Gastrocnemius medialis (tissue), 4 donors: Measurements from ENCODE around the gene TMEM43. TPM values are rescaled to one million over a fixed set of nuclear protein-coding genes. Genes with fewer than 3 reads are reported as not detected.

Experiments
- ATAC-seq, 2 donors: fragments of 150-250 bp; one replicate each; pipeline ENCODE4 v1.9.1; 2016
- DNase-seq, 2 donors: peaks; one replicate each; pipeline ENCODE4 v3.0.0-alpha.2; 2019
- H3K27ac ChIP-seq, 4 donors: fragments of 200-600 bp; sonication (generic); 1 replicate in 1 of 4; 2 replicates in 3 of 4; pipeline ENCODE4 v1.5.1; 2016 to 2018; ENCODE audit warnings: mild to moderate bottlenecking in 2 of 4, moderate library complexity in 1 of 4
- H3K27me3 ChIP-seq, 3 donors: fragments of 200-600 bp; sonication (generic) in 2 of 3; 1 replicate in 1 of 3; 2 replicates in 2 of 3; pipeline versions ENCODE4 v1.5.1 to v1.6.0; 2016 to 2019; ENCODE audit warnings: mild to moderate bottlenecking in 1 of 3, moderate library complexity in 1 of 3
- H3K36me3 ChIP-seq, 2 donors: fragments of 200-600 bp; sonication (generic) in 1 of 2; one replicate each; pipeline ENCODE4 v1.5.1; 2017 to 2018
- H3K4me1 ChIP-seq, 2 donors: fragments of 200-600 bp; sonication (generic) in 1 of 2; one replicate each; pipeline ENCODE4 v1.5.1; 2016 to 2017; ENCODE audit warnings: mild to moderate bottlenecking in 2 of 2
- H3K4me3 ChIP-seq, 4 donors: fragments of 200-600 bp; sonication (generic) in 3 of 4; 1 replicate in 1 of 4; 2 replicates in 3 of 4; pipeline ENCODE4 v1.5.1; 2016 to 2019; ENCODE audit warnings: mild to moderate bottlenecking in 2 of 4
- H3K9me3 ChIP-seq, 3 donors: fragments of 200-600 bp; sonication (generic) in 2 of 3; 1 replicate in 1 of 3; 2 replicates in 2 of 3; pipeline ENCODE4 v1.5.1; 2016 to 2019
- POLR2A ChIP-seq, 2 donors: fragments of 450-650 bp; IDR thresholded peaks; one replicate each; pipeline ENCODE4 v1.6.1; 2017; ENCODE audit warnings: antibody characterized with exemption in 2 of 2, mild to moderate bottlenecking in 2 of 2, moderate library complexity in 2 of 2
- in situ Hi-C, 4 donors: fragments of 200-750 bp; cut with MboI; loops; one replicate each; pipeline versions ENCODE4 v1.15.0 to v1.8.0; 2017; ENCODE audit warnings: low sequenced_read_pairs in 4 of 4
- intact Hi-C: fragments of 100-400 bp; cut with DNase I; formaldehyde crosslinking; loops from one replicate; pipeline ENCODE4 v1.15.1; 2023; ENCODE audit warnings: low total_unique reads
- total RNA-seq, 4 donors: library from RNA; depleted of rRNA; stranded (reverse); fragments of >200 nt; gene quantifications; one replicate each; pipeline versions ENCODE4 v1.1.0 to v1.2.3, GENCODE V29; 2016
- TF ChIP-seq, protein P1 (sequence below), 5 experiments: fragments of 450-650 bp in 3 of 5; fragments of 200-600 bp in 2 of 5; sonication (generic) in 2 of 5; IDR thresholded peaks in 4 of 5; conservative IDR thresholded peaks in 1 of 5; 1 replicate in 4 of 5; 2 replicates in 1 of 5; pipeline ENCODE4 v1.5.1; 2016 to 2019; ENCODE audit warnings: antibody characterized with exemption in 5 of 5, mild to moderate bottlenecking in 3 of 5, moderate library complexity in 3 of 5

Gene TMEM43
- total RNA-seq, 4 donors from 2014 or later = 68.2 to 128 (median 78.6) TPM

DNA sequence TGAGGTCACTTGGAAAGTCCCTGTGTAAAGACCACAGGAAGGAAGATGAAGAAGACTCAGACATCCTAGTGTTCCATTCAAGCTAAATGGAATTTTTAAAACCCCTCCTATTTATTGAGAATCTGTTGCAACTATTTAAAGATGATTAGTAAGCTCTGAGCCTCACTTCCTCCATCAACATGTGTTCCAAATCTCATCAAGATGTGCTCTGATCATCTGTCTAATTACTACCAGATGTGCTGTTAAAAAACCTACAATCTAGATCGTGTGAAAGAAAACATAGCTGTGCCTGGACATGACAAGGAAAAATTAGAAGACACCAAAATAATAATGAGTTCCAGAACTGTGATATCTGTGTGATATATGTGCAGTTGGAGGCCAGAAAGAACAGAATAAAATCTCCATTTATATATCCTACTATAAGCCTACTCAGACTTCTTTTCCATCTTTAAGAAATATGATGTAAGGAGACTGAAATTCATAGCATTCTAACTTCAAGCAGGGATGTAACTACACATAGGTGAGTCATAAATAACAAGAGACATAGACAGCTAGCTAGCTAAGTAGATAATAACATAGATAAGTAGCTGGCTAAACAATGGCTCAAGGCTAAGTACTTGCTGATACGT is 45.8 kb downstream of the TMEM43 start:
- in situ Hi-C loops = no loop called here
- peaks cover 0 to 69% of the 10 kb centered on the region in 2 donors for H3K36me3 ChIP-seq
- peaks cover 3 to 32% of the 10 kb centered on the region in 2 donors for H3K4me1 ChIP-seq
- no peak for DNase-seq
- no peaks in the 10 kb centered on the region for H3K27me3 ChIP-seq
- no peak overlapping the region for H3K27ac ChIP-seq
- intact Hi-C loops = no loop called here
- TF ChIP-seq POLR2A (IDR thresholded peaks at IDR 0.05) = no peak
- TF ChIP-seq, protein P1, sequence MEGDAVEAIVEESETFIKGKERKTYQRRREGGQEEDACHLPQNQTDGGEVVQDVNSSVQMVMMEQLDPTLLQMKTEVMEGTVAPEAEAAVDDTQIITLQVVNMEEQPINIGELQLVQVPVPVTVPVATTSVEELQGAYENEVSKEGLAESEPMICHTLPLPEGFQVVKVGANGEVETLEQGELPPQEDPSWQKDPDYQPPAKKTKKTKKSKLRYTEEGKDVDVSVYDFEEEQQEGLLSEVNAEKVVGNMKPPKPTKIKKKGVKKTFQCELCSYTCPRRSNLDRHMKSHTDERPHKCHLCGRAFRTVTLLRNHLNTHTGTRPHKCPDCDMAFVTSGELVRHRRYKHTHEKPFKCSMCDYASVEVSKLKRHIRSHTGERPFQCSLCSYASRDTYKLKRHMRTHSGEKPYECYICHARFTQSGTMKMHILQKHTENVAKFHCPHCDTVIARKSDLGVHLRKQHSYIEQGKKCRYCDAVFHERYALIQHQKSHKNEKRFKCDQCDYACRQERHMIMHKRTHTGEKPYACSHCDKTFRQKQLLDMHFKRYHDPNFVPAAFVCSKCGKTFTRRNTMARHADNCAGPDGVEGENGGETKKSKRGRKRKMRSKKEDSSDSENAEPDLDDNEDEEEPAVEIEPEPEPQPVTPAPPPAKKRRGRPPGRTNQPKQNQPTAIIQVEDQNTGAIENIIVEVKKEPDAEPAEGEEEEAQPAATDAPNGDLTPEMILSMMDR (IDR thresholded peaks at IDR 0.05 in 4 of 5, conservative IDR thresholded peaks at IDR 0.05 in 1 of 5) = no peak
- no peaks in the 10 kb centered on the region for H3K9me3 ChIP-seq
- no peak for ATAC-seq
- no peak overlapping the region for H3K4me3 ChIP-seq

DNA sequence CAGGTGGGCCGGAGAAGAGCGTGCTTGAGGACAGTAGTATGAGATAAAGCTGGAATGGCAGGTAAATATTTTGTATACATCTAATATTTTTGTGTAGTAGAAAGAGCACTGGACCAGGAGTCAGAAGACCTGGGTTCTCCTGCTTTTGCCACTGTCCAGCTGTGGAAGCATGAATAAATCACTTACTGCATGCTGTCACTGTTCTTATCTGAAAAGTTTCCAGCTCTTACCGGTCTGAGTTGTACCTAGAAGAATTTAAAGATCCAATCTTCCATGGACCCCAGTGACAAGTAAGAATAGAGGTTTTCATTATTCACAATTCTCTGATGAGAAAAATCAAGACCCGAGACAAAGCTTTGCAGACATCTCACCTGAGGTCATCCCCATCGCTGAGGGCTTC is 47.6 kb downstream of the TMEM43 start:
- H3K4me3 ChIP-seq = no peak overlapping the region
- intact Hi-C loops = no loop called here
- DNase-seq (no peak), ATAC-seq (no peak)
- TF ChIP-seq POLR2A (IDR thresholded peaks at IDR 0.05) = no peak
- TF ChIP-seq, protein P1 (IDR thresholded peaks at IDR 0.05 in 4 of 5, conservative IDR thresholded peaks at IDR 0.05 in 1 of 5) = no peak
- peaks cover 0 to 54% of the 10 kb centered on the region in 2 donors for H3K36me3 ChIP-seq
- H3K4me1 ChIP-seq = peaks cover 18 to 33% of the 10 kb centered on the region in 2 donors
- no peaks in the 10 kb centered on the region for H3K27me3 ChIP-seq
- H3K9me3 ChIP-seq = no peaks in the 10 kb centered on the region
- in situ Hi-C loops = no loop called here
- H3K27ac ChIP-seq = no peak overlapping the region

DNA sequence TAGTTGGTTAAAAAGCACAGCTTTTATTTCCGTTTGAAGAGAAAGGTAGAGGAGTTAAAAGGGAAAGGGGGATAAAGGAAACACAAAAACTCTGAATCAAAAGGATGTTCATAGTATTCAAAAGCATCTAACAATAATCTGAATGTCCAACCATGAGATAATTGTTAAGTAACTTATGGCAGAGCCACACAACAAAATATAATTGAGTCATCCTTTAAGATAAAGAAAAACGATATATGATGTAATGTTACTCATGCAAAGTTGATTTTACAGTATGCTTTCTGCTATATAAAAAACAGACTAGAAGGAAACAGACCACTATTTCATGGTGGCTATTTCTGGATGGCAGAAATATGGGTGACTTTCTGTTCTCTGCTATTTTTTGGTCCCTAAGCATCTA is 49.6 kb downstream of the TMEM43 start:
- Histone ChIP-seq H3K9me3 (no peaks in the 10 kb centered on the region), H3K27me3 (no peaks in the 10 kb centered on the region), H3K27ac (no peak overlapping the region), H3K4me3 (no peak overlapping the region), H3K4me1 (peaks cover 28 to 34% of the 10 kb centered on the region in 2 donors), H3K36me3 (peaks cover 0 to 34% of the 10 kb centered on the region in 2 donors)
- ATAC-seq (no peak), DNase-seq (no peak)
- no peak for TF ChIP-seq POLR2A (IDR thresholded peaks at IDR 0.05)
- TF ChIP-seq, protein P1 (IDR thresholded peaks at IDR 0.05 in 4 of 5, conservative IDR thresholded peaks at IDR 0.05 in 1 of 5) = no peak
- in situ Hi-C loops = no loop called here
- intact Hi-C loops = no loop called here

DNA sequence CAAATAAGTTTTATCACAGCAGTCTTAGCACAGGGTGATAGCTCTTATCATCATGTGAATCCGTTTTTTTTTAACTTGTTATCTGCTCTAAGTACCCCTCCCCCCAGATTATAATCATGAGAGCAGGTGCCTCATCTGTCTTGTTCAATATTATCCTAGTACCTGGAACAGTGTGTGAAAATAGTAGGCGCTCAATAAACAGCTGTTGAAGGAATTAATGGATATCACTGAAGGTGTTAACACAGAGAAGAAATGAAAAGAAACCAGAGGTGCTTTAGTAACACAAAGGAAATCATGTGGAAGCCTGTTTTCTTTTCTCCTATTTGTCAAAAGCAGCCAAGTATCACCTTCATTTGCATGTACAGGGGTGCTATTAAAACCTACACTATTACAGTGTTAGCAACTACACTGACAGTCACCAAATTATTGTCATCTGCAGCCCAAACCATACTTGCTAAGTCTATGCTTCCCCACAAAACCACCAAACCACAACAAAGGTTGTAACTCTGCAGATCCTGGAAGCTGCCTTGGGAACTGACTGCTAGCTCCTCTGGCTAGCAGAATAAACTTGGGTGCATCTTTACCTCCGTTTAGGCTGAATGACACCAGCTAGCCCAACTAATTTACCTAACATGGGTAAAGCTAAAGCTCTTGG is 50.7 kb downstream of the TMEM43 start:
- intact Hi-C loops = loop anchor here (5.0 kb wide), 1 partner anchor 1427 kb away; the partner anchor contains the start of genes BTD and HACL1
- peaks cover 31 to 39% of the 10 kb centered on the region in 2 donors for H3K4me1 ChIP-seq

More for the DNA sequence above, 50.7 kb downstream of the TMEM43 start:
- TF ChIP-seq POLR2A (IDR thresholded peaks at IDR 0.05) = no peak
- TF ChIP-seq, protein P1 (IDR thresholded peaks at IDR 0.05 in 4 of 5, conservative IDR thresholded peaks at IDR 0.05 in 1 of 5) = no peak
- no peak overlapping the region for H3K27ac ChIP-seq
- in situ Hi-C loops = no loop called here
- ATAC-seq (no peak), DNase-seq (no peak)
- no peaks in the 10 kb centered on the region for H3K27me3 ChIP-seq
- H3K9me3 ChIP-seq = no peaks in the 10 kb centered on the region
- peaks cover 0 to 24% of the 10 kb centered on the region in 2 donors for H3K36me3 ChIP-seq
- H3K4me3 ChIP-seq = no peak overlapping the region
